HCT116 (cell line): ENCODE results near the gene AUTS2. TPM values are rescaled to one million over a fixed set of nuclear protein-coding genes. Genes with fewer than 3 reads are reported as not detected.

Source experiments
- ATAC-seq: fragments of 200-7000 bp; cut with Tn5 transposase; 2 replicates; pipeline ENCODE4 v1.9.1; 2020; ENCODE audit warnings: mild to moderate bottlenecking, moderate library complexity
- BruUV-seq: library from RNA; stranded (reverse); fragments of 400-500 nt; replicated peaks from 2 replicates; lab custom pipeline; 2021; lab: Mats Ljungman, UMichigan
- CTCF ChIA-PET: fragments of 300-600 bp; sonication (Branson Sonifier 250); formaldehyde crosslinking; loops from one replicate; lab custom pipeline; 2021; ENCODE audit warnings: antibody characterized with exemption; lab: Charles Lee
- POLR2A ChIA-PET: fragments of 300-600, 350-600 bp; sonication (Branson Sonifier 250); formaldehyde crosslinking; loops from one replicate; lab custom pipeline; 2021; ENCODE audit warnings: antibody characterized with exemption; lab: Charles Lee
- RAD21 ChIA-PET, 2 experiments: fragments of 300-600 bp; sonication (Branson Sonifier 250); formaldehyde crosslinking; loops; one replicate each; lab custom pipeline; 2023; ENCODE audit warnings: low total read pairs in 2 of 2; ENCODE audit not compliant: uncharacterized antibody in 2 of 2, unreplicated experiment in 2 of 2, low non-redundant PET in 1 of 2; lab: Charles Lee
- DNase-seq: peaks from one replicate; pipeline ENCODE4 v3.0.0-alpha.2; 2010; ENCODE audit warnings: low read depth, low spot score
- H2AFZ ChIP-seq: fragments of 200-600 bp; shearing (Covaris generic), sonication (generic); 2 replicates; pipeline ENCODE4 v1.6.1; 2017; ENCODE audit warnings: low read depth, mixed run types, mixed read lengths, antibody characterized with exemption, low read length; ENCODE audit not compliant: poor library complexity, severe bottlenecking
- H3K27ac ChIP-seq: 2 replicates; pipeline ENCODE4 v1.5.1; 2012; ENCODE audit warnings: low read depth, low read length
- H3K27me3 ChIP-seq: fragments of 200-600 bp; sonication (generic); 2 replicates; pipeline ENCODE4 v1.6.1; 2016; ENCODE audit warnings: mixed run types, low read length, mixed read lengths; ENCODE audit not compliant: insufficient read depth
- H3K36me3 ChIP-seq, 2 experiments: fragments of 200-500 bp in 1 of 2; fragments of 200-600 bp in 1 of 2; sonication (Bioruptor generic) in 1 of 2; sonication (generic) in 1 of 2; 2 replicates each; pipeline versions ENCODE4 v1.5.1 to v1.6.1; 2014 to 2016; ENCODE audit warnings: low read length in 2 of 2, inconsistent platforms in 1 of 2, mixed read lengths in 1 of 2, mixed run types in 1 of 2; ENCODE audit not compliant: insufficient read depth in 2 of 2, control insufficient read depth in 1 of 2
- H3K4me1 ChIP-seq, 2 experiments: fragments of 200-600 bp in 1 of 2; sonication (generic) in 1 of 2; 2 replicates each; pipeline versions ENCODE4 v1.5.1 to v1.6.1; 2012 to 2017; ENCODE audit warnings: low read length in 2 of 2, inconsistent platforms in 1 of 2, mild to moderate bottlenecking in 1 of 2, mixed read lengths in 1 of 2, mixed run types in 1 of 2, moderate library complexity in 1 of 2; ENCODE audit not compliant: insufficient read depth in 2 of 2, control insufficient read depth in 1 of 2
- H3K4me2 ChIP-seq: fragments of 200-600 bp; sonication (generic); 2 replicates; pipeline ENCODE4 v1.6.1; 2017; ENCODE audit warnings: mixed run types, low read length, mixed read lengths
- H3K4me3 ChIP-seq, 2 experiments: fragments of 200-600 bp in 1 of 2; sonication (generic) in 1 of 2; replicated peaks in 1 of 2; 2 replicates each; pipeline ENCODE4 v1.5.1; 2011 to 2016; ENCODE audit warnings: low read length in 2 of 2, control low read depth in 1 of 2, low read depth in 1 of 2, mild to moderate bottlenecking in 1 of 2, mixed read lengths in 1 of 2, mixed run types in 1 of 2
- H3K79me2 ChIP-seq: fragments of 200-600 bp; sonication (generic); 2 replicates; pipeline ENCODE4 v1.6.1; 2017; ENCODE audit warnings: mild to moderate bottlenecking, mixed run types, low read length, moderate library complexity, mixed read lengths; ENCODE audit not compliant: insufficient read depth
- H3K9ac ChIP-seq: fragments of 200-600 bp; sonication (generic); 2 replicates; pipeline ENCODE4 v1.6.1; 2016; ENCODE audit warnings: low read length, mixed read lengths
- H3K9me2 ChIP-seq: fragments of 200-600 bp; sonication (generic), shearing (Covaris generic); 2 replicates; pipeline ENCODE4 v1.6.1; 2017; ENCODE audit warnings: mixed run types, mild to moderate bottlenecking, moderate library complexity; ENCODE audit not compliant: insufficient read depth
- H3K9me3 ChIP-seq, 2 experiments: fragments of 200-500 bp in 1 of 2; fragments of 200-600 bp in 1 of 2; sonication (Bioruptor generic) in 1 of 2; sonication (generic) in 1 of 2; 2 replicates each; pipeline ENCODE4 v1.6.1; 2014 to 2017; ENCODE audit warnings: low read length in 2 of 2, mixed read lengths in 2 of 2, inconsistent platforms in 1 of 2, low read depth in 1 of 2, mild to moderate bottlenecking in 1 of 2, mixed run types in 1 of 2, moderate library complexity in 1 of 2; ENCODE audit not compliant: control insufficient read depth in 1 of 2, insufficient read depth in 1 of 2
- H4K20me1 ChIP-seq: fragments of 200-600 bp; sonication (generic), shearing (Covaris generic); 2 replicates; pipeline ENCODE4 v1.6.1; 2017; ENCODE audit warnings: mixed run types, mild to moderate bottlenecking, moderate library complexity; ENCODE audit not compliant: insufficient read depth
- ATF3 ChIP-seq: IDR thresholded peaks from 2 replicates; pipeline ENCODE4 v1.6.1; 2012
- CTCF ChIP-seq, 3 experiments: fragments of 200-600 bp in 1 of 3; sonication (generic) in 1 of 3; IDR thresholded peaks in 2 of 3; conservative IDR thresholded peaks in 1 of 3; 2 replicates each; pipeline ENCODE4 v1.5.1; 2012 to 2017; ENCODE audit warnings: low read depth in 2 of 3, low read length in 2 of 3, antibody characterized with exemption in 1 of 3, borderline replicate concordance in 1 of 3, control low read depth in 1 of 3, mild to moderate bottlenecking in 1 of 3, mixed read lengths in 1 of 3, mixed run types in 1 of 3, moderate library complexity in 1 of 3; ENCODE audit not compliant: insufficient read depth in 1 of 3
- EZH2 ChIP-seq: fragments of 200-600 bp; sonication (generic); IDR thresholded peaks from 2 replicates; pipeline ENCODE4 v1.6.1; 2017; ENCODE audit warnings: antibody characterized with exemption, mixed run types
- POLR2A ChIP-seq: IDR thresholded peaks from 2 replicates; pipeline ENCODE4 v1.7.0; 2011; ENCODE audit warnings: borderline replicate concordance; ENCODE audit not compliant: insufficient read depth, insufficient read length; ENCODE audit errors: extremely low read depth
- POLR2AphosphoS5 ChIP-seq: IDR thresholded peaks from 2 replicates; pipeline ENCODE4 v1.6.1; 2011; ENCODE audit warnings: mild to moderate bottlenecking, low read depth, low read length, moderate library complexity
- RAD21 ChIP-seq: IDR thresholded peaks from 2 replicates; pipeline ENCODE4 v1.6.1; 2012; ENCODE audit warnings: low read depth, mild to moderate bottlenecking
- REST ChIP-seq: IDR thresholded peaks from 2 replicates; pipeline ENCODE4 v1.6.1; 2012; ENCODE audit warnings: low read depth
- SIN3A ChIP-seq: IDR thresholded peaks from 2 replicates; pipeline ENCODE4 v1.6.1; 2012; ENCODE audit warnings: low read depth
- SRF ChIP-seq: IDR thresholded peaks from 2 replicates; pipeline ENCODE4 v1.6.1; 2012; ENCODE audit warnings: low read depth
- YY1 ChIP-seq: IDR thresholded peaks from 2 replicates; pipeline ENCODE4 v1.6.1; 2011; ENCODE audit warnings: low read length, low read depth, moderate library complexity, mild to moderate bottlenecking; ENCODE audit not compliant: insufficient replicate concordance; ENCODE audit errors: extremely low read depth
- ZNF274 ChIP-seq: fragments of 200-500 bp; sonication (Bioruptor generic); IDR thresholded peaks from 2 replicates; pipeline ENCODE4 v1.6.1; 2014; ENCODE audit warnings: mild to moderate bottlenecking, low read depth, low read length, inconsistent platforms
- intact Hi-C: fragments of 100-400 bp; cut with micrococcal nuclease; formaldehyde crosslinking; loops from 2 replicates; pipeline ENCODE4 v1.10.0; 2022
- total RNA-seq: library from RNA; stranded (reverse); gene quantifications from one replicate; pipeline ENCODE4 v1.2.1, GENCODE V29; 2021; ENCODE audit not compliant: unreplicated experiment

AUTS2 gene
- total RNA-seq, 1 experiment from 2014 or later: 0.93 TPM

- RAD21 ChIA-PET: no interaction called here
- Histone ChIP-seq H3K4me3 (no peak overlapping the region), H3K4me2 (no peak overlapping the region), H3K79me2 (no peaks in the 10 kb centered on the region), H3K9me3 (peaks cover 0 to 12% of the 10 kb centered on the region in 2 experiments; a peak in 2 of 4 replicates), H3K9ac (no peak overlapping the region), H3K27me3 (no peaks in the 10 kb centered on the region), H2AFZ (no peak overlapping the region), H3K4me1 (no peaks in the 10 kb centered on the region), H3K27ac (no peak overlapping the region), H3K9me2 (no peaks in the 10 kb centered on the region), H3K36me3 (no peaks in the 10 kb centered on the region)
- DNase-seq: no peak
- ATAC-seq: no peak
- intact Hi-C loops: no loop called here
- BruUV-seq: no TSS peak
- TF ChIP-seq SIN3A (no peak), YY1 (no peak), POLR2A (no peak), SRF (no peak), RAD21 (no peak), EZH2 (no peak), POLR2AphosphoS5 (no peak), ZNF274 (no peak), CTCF (IDR thresholded peaks at IDR 0.05 in 2 of 3, conservative IDR thresholded peaks at IDR 0.05 in 1 of 3; ENCODE audit: borderline replicate concordance in 1 of 3, insufficient read depth in 1 of 3, low read depth in 2 of 3, low read length in 2 of 3) (no peak), REST (no peak), ATF3 (no peak)
- TF ChIP-seq, all 23 proteins: peak for 0
- ChIA-PET POLR2A (no interaction called here), CTCF (no interaction called here)
- H4K20me1 ChIP-seq: no peaks in the 10 kb centered on the region
These were observed 900.1 kb downstream of the AUTS2 start for GRCh38 chr7:70498232-70498992.
